Small intestine (tissue), 4 donors: Measurements from ENCODE around the gene LYSMD1. TPM values are rescaled to one million over a fixed set of nuclear protein-coding genes. Genes with fewer than 3 reads are reported as not detected.

Experiments used
- polyA plus RNA-seq, 4 donors: library from polyadenylated mRNA; stranded (reverse) in 3 of 4; unstranded in 1 of 4; fragments of 200-250 nt in 3 of 4; fragments of 120-200 nt in 1 of 4; gene quantifications; one replicate each; pipeline versions ENCODE4 v1.2.1 to v1.2.3, GENCODE V29; 2013
- donor health status: healthy with polysubstance abuse.
- donor health status: Bipolar disorder and iron deficiency.
- donor health status: healthy.

LYSMD1 gene
- polyA plus RNA-seq, 4 donors: 3.2 to 9.9 (median 6.2) TPM

Other genes starting within 250 kb of the LYSMD1 start
- 10 to 100 TPM; 12.7 to 56.1 (median 19.4) TPM for gene SETDB1, start 239.5 kb downstream of the LYSMD1 start, polyA plus RNA-seq
- 100 to 1,000 TPM; 111 to 366 (median 193) TPM for gene CERS2, start 191.1 kb downstream of the LYSMD1 start, polyA plus RNA-seq
- gene ANXA9, start 183.6 kb downstream of the LYSMD1 start, polyA plus RNA-seq: 1 to 10 TPM in 1 of 4 donors, under 1 TPM in 2, not detected in 1; 0.43 to 5.8 (median 0.89) TPM
- 10 to 100 TPM in 3 of 4 donors, 1 to 10 TPM in 1; 9.5 to 24.0 (median 16.8) TPM for gene MINDY1, start 159.0 kb downstream of the LYSMD1 start, polyA plus RNA-seq
- 10 to 100 TPM; 15.1 to 31.6 (median 15.6) TPM for gene PRUNE1, start 157.5 kb downstream of the LYSMD1 start, polyA plus RNA-seq
- gene BNIPL, start 129.3 kb downstream of the LYSMD1 start, polyA plus RNA-seq: under 1 TPM; 0.27 to 0.89 (median 0.62) TPM
- 1 to 10 TPM in 3 of 4 donors, under 1 TPM in 1; 0.67 to 7.3 (median 3.7) TPM for gene C1orf56, start 118.2 kb downstream of the LYSMD1 start, polyA plus RNA-seq
- 10 to 100 TPM; 22.8 to 46.6 (median 32.4) TPM for gene CDC42SE1, start 106.3 kb downstream of the LYSMD1 start, polyA plus RNA-seq
- gene MLLT11, start 105.5 kb downstream of the LYSMD1 start, polyA plus RNA-seq: 1 to 10 TPM in 2 of 4 donors, under 1 TPM in 2; 0.22 to 5.5 (median 2.4) TPM
- gene GABPB2, start 95.1 kb downstream of the LYSMD1 start, polyA plus RNA-seq: 10 to 100 TPM in 1 of 4 donors, 1 to 10 TPM in 3; 1.1 to 12.6 (median 5.0) TPM
- gene SEMA6C, start 19.3 kb downstream of the LYSMD1 start, polyA plus RNA-seq: 100 to 1,000 TPM in 1 of 4 donors, 10 to 100 TPM in 2, 1 to 10 TPM in 1; 8.7 to 140 (median 46.9) TPM
- gene TNFAIP8L2, start 9.3 kb downstream of the LYSMD1 start, polyA plus RNA-seq: 10 to 100 TPM in 1 of 4 donors, 1 to 10 TPM in 3; 1.6 to 16.2 (median 4.8) TPM
- 10 to 100 TPM; 35.4 to 69.6 (median 47.4) TPM for gene SCNM1, start 242 bp upstream of the LYSMD1 start, polyA plus RNA-seq
- 1 to 10 TPM in 1 of 4 donors, under 1 TPM in 2, not detected in 1; 0.19 to 1.9 (median 0.38) TPM for gene TMOD4, start 10.1 kb upstream of the LYSMD1 start, polyA plus RNA-seq
- 10 to 100 TPM; 27.3 to 40.1 (median 32.0) TPM for gene VPS72, start 24.3 kb upstream of the LYSMD1 start, polyA plus RNA-seq
- 10 to 100 TPM; 18.8 to 31.7 (median 31.4) TPM for gene PIP5K1A, start 32.6 kb upstream of the LYSMD1 start, polyA plus RNA-seq
- 100 to 1,000 TPM; 112 to 182 (median 153) TPM for gene PSMD4, start 88.8 kb upstream of the LYSMD1 start, polyA plus RNA-seq
- 10 to 100 TPM; 12.2 to 24.0 (median 12.9) TPM for gene ZNF687, start 116.4 kb upstream of the LYSMD1 start, polyA plus RNA-seq
- 10 to 100 TPM; 30.3 to 52.5 (median 33.8) TPM for gene PI4KB, start 161.5 kb upstream of the LYSMD1 start, polyA plus RNA-seq
- gene RFX5, start 181.3 kb upstream of the LYSMD1 start, polyA plus RNA-seq: 10 to 100 TPM; 12.4 to 36.8 (median 25.8) TPM
- 100 to 1,000 TPM in 2 of 4 donors, 10 to 100 TPM in 2; 83.7 to 302 (median 132) TPM for gene SELENBP1, start 206.8 kb upstream of the LYSMD1 start, polyA plus RNA-seq
- 100 to 1,000 TPM; 230 to 434 (median 365) TPM for gene PSMB4, start 233.7 kb upstream of the LYSMD1 start, polyA plus RNA-seq